GM04503 (cell line): ENCODE data around the gene RASGRP2.

Experiments
- DNase-seq: peaks from one replicate; pipeline ENCODE4 v3.0.0-alpha.2; 2012; ENCODE audit warnings: low read depth

The RASGRP2 gene

DNA sequence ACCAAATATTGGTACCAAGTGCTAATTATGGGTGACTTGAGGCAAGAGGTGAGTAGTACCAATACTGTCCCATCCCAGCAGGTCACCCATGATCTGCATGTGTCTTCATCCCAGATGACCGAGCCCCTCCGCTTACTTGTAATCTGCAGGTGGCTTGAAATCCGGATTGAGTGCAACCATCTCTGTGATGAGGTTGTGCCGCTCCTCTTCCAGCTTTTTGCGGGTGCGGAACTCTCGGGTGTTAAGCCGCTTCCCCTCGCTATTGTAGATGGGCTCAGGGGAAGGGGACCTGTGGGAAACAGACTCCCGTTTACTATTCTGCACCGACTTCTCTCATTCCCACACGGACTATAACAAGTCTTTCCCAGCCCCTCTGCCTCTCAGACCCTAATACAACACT, 26.2 kb upstream of the RASGRP2 start:
- no peak for DNase-seq

GRCh38 chr11:64769283-64769682, 25.3 kb upstream of the RASGRP2 start:
- no peak for DNase-seq

GRCh38 chr11:64768300-64768694, 24.4 kb upstream of the RASGRP2 start:
- DNase-seq: no peak

DNA sequence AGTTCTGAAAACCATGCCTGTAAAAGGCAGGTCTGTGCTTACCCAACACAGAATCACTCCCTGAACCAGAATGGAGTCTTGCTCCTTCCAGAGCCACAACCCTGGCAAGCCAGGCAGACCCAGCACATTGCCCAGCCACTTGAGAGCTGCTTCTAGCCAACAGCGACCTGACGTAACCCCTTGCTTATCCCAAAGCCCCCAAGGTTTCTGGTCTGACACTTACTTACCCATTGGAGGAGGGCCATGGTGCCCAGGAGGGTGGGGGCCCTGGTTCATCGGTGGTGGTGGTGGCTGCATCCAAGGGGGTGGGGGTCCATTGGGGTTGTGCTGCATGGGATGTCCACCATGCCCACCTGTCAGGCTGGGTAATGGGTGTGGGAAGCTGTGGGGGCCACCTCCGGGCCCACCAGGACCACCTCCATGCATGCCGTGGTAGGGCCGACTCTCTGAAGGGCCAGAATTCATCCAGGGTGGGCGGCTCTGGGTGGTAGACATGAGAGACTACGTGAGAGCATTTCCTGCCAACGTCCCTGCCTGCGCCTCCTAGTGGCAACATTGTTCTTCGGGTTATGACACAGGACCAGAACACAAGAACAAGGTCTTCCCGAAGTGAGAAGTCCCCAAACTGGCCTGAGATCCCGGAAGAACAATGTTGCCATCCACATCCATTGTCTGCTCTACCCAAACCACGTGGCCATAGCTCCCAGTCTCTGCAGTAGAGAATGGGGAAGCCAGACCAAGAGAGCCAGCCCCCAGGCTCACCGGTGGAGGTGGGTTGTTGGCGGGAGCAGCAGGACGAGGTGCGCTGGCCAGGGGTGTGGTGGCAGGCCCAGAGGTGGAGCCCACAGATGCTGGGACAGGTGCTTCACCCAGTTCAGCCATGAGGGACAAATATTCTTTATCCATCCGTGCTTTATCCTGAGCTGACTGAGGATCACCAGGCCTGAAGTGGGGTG, 23.7 kb upstream of the RASGRP2 start:
- no peak for DNase-seq

DNA sequence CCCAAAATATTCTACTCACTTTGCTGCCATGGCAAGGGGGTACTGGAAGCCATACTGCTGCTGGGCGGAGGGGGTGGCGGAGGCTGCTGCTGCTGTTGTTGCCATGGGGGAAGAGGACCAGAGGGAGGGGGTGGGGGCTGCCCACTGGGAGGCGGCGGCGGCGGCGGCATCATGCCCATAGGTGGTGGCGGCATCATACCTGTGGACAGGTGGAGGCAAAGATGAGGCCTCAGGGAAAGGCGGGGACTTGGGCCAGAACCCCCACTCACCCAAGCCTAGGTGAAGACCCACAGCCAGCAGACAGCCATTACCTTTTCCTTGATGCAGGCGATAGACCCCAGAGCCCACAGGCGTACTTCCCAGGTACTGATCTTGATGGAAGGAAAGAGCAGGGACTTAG, 22.9 kb upstream of the RASGRP2 start:
- no peak for DNase-seq

GRCh38 chr11:64765851-64766665, 22.1 kb upstream of the RASGRP2 start:
- DNase-seq: no peak

- DNase-seq: no peak
Observed at GRCh38 chr11:64765291-64765850, 21.4 kb upstream of the RASGRP2 start.

DNA sequence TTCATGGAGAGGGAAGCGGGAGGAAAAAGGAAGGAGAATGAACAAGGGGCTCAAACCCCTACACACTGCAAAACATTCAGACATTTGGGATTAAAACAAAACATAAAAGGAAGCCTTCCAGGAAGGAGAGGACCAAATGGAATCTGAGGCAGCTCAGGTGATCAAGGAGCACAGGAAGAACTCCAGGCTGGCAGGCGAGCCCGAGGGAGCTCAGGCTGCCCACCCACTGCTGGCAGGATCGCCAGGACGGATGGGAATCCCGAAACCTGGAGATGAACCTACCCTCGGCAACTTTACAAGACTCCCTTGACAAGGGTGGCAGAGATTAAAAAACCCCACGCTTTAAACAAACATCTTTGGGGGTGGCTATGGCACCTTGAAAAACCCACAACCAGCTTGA, 20.8 kb upstream of the RASGRP2 start:
- no peak for DNase-seq

DNA sequence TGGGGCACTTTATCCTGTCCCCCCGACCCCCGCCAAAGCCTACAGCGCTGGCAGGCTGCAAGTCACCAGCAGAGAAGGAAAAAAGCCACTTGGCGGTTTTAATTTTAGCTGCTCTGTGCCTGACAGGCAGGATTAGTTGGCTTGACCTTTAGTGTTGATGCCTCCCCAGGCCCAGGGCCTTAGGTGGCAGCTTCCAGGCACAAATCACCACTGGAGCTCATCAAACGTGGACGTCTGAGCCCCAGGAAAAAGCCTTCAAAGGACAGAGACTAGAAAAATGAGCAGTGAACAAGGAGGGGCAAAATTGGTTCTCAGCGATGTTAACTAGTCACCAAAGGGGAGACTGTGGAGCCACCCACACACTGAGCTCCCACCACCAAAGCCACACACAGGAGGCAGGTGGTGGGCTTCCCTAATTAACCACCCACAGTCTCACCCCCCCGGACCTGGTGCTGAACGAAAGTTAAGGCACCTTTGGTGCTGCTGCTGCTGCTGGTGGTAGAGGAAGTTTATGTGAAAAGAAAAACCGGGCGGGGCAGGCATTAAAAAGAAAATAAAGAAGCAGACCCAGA, 20.2 kb upstream of the RASGRP2 start:
- no peak for DNase-seq

DNA sequence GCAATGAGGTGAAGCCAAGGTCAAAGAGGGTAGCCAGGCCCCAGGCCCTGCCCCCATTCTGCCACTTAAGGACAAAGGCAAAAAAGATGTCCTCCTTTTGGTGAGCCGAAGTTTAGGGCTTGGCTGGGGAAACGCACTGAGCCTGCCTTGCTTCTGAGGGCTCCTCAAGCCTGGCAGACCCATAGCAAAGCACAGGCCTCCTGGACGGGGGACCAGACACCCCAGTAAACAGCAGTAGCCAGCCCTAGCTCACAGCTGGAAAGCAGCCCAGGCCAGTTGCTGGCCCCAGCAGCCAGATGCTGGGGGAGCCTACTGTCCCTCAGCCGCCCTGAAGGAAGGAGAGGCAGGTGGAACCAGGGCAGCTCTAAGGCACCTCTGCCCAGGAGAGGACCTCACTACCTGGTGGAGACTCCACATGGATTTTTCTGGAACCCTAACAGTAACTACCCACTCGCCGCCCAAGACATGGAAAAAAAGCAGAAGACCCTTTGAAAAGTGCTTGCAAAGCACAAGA, 19.6 kb upstream of the RASGRP2 start:
- no peak for DNase-seq

DNA sequence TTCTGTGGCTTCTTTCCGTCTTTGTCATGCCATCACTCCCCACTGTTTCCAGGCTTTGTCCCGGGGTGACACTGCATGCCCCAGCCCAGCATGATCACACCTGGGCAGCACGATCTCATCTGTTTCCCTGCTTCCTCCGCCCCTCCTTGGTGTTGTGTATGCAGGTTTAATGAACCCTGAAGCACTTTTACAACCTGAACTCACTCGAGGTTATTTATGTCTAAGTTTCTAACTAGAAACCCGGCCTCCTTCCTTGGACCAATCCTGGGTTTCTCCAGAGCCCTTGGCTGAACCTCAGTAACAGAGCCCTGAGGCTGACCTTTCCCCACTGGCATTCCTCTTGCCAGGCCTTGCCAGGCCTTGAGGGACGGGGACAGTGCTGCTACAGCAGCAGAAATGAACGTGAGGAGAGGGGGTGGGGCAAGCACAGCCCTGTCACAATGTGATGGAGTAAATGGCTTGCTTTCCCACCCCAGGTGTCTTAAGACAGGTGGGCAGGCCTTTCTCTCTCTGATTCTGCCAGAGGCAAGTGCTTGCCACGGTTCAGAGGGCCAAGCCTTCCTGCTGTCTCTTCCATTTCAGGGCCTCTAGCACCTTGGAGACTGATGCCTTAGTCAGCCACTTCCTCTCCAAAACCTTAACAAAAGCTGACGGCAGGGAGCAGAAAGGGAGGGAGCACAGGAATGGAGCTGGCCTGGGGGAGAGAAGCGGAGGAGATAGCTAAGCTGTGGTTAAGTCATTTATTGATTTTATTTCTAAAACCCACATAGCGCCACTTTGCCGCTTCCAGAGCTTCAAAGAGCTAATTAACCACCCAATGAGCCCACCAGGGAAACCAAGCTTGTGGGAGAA, 19.0 kb upstream of the RASGRP2 start:
- no peak for DNase-seq

GRCh38 chr11:64762277-64762673, 18.3 kb upstream of the RASGRP2 start:
- DNase-seq: no peak

DNA sequence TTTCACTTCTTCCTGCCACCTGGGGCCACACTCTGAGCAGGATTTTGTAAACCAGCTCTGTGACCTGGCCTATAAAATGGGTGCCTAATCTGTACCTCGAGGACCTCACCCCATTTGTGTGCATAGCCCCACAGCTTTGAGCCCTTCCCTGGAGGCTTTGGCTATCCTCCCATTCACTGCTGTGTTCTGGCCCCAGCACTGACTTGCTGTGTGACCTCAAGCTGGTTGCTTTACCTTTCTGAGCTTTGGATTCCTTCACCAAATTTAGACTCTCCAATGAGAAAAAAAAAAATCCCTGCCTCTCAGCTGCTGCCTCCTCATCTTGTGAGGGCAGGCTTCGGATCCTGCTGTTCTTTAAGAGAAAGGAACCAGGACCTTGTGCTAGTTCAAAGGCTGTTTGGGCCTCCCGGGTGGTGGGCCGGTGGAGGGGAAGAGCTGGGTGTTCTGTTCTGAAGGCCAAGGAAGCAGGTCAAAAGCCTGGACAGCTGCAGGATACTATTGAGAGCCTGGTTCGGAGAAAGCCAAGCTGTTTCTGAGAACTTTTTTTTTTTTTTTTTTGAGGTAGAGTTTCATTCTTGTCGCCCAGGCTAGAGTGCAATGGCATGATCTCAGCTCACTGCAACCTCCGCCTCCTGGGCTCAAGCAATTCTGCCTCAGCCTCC, 16.9 kb upstream of the RASGRP2 start:
- DNase-seq: no peak

DNA sequence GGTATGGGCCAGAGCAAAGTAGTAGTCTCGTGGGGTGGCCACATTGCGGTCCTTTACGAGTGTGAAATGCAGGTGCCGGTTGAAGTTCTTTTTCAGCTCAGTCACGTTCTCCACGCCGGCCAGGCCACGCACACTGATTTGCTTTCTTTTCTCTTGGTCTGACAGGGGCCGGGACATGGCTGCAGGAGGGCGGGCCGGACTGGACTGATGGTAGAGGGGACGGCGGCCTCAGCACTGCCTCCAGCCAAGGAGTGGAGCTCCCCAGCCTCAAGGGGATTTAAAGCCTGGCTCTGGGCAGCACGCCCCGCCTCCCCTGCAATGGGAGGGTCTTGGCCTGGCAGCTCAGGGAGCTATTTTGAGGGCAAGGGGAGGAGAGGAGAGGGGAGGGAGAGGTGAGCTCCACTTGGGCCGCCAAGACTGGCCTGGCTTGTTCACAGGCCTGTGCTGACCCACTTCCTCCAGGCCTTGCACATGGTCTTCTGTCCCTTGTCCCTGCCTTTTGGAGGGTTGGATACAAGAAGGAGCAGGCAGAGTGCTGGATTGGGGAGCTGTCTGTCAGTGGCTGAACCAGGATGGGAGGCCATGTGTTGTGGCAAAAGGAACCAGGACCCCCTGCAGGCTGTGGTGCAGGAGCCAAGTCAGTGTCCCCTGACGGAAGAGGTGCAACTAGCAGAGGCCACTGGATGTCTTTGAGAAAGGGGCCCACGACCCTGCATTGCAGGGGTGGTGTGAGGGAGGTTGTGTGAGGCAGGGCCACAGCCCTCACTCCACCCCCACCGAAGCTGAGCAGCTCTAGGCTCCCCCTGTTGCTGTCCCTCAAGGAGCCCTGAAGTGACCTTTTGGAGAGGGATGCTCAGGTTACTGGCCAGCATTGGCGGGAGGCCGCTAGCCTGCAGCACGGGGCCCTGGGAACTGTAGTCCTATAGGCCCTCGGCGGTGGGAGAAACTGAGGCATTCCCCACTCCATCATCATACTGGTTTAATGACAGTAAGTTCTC, 16.1 kb upstream of the RASGRP2 start, which contains the start of gene PYGM:
TSS of gene PYGM (minus strand) at position 253 of the 998 bp plus-strand sequence. CDS start at position 177, 76 bp downstream.
- no peak for DNase-seq

DNA sequence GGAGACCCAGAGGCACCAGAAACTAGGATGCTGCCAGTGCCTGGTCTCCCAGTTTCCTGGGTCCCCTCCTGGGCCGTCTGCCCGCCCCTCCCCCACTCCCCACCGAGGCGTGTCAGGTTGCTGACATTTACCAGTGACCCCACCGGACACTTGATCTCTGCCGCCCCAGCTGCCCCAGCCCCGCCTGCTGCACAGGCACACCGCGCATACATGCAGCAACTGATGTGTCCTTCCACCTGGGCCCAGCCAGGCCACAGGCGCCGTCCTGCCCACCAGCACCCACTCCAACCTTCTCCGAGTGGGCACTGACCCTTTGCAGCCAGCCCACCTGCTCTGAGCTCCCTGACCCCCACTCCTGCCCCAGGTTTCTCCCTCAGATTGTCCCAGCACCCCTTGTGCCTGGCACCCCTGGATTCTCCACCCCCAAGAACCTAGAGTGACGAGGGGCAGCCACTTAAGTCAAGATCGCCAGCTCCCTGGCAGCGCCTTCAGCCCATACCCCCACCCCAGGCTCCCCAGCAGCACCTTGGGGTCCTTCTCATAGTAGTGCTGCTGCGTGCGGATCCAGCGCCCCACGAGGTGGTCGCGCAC, 15.3 kb upstream of the RASGRP2 start:
- DNase-seq: no peak

DNA sequence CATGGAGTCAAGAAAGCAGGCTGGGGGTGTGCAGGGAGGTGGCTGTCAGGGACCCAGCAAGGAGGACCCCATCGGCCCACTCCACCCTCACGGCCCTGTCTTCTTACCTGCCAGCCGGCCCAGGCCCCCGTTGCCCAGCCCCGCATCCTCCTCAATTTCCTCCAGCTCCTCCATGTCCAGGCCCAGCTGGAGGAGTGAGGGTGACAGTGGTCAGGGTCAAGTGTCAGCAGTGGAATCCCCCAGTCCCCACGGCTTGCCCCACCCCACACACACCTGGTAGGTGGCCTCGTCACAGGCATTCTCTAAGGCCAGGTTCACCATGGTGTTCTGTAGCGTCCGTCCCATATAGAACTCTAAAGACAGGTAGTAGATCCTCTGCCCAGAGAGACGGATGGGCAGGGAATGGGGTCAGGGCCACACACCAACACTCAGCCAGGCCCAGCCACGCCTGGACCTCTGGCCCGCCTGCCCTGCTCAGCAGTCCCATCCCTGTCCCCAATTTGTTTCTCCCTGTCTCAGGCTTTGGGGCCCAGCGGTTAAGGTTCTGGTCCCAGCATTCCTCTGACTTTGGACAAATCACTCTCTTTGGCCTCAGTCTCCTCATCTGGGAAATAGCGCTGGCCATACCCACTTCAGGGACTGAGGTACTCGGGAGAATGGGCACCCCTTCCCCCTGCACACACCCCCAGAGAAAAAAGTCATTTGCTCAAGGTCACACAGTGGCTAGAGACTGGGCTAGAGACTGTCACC, 14.6 kb upstream of the RASGRP2 start:
- no peak for DNase-seq

DNA sequence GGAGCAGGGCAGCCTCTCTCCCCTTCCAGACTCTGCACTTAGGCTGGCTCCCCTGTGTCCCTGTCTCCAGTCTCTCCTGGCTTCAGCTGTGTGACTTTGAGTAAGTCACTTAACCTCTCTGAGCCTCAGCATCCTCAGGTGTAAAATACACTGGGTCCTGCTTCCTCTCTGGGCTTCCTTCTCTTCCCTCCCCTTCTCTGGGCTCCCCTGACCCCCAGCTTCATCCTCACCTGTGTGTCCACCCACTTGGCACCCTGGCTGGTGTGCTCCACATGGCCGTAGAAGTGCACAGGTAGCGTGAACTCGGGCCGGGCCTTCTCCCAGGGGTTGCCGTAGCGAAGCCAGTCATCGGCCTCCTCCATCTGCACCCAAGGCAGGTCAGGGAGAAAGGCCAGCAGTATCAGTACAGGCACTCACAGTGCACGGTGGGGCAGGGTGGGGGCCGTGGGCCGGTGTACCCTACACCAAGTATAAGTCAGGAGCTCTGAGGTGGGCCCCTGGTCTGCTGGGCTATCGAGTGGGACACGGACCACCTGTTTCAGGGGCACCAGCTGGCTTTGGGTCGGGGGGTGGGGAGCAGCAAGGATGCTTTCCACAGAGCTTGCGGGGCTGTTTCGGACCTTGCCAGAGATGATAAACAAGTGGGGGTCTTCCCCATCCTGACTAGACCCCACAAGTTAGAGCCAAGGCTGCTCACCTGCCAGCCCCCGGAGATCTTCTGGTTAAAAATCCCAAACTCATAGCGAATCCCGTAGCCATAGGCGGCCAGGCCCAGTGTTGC, 13.8 kb upstream of the RASGRP2 start:
- no peak for DNase-seq
